NCI-H345 (cell line): ENCODE measurements around the gene CFAP73.
A peak's percentile ranks its signal among the peaks of the same experiment; 100 is the strongest.

Experiments used
- DNase-seq: peaks from one replicate; lab custom pipeline; 2025; lab: John Stamatoyannopoulos, UW

The CFAP73 gene

DNA sequence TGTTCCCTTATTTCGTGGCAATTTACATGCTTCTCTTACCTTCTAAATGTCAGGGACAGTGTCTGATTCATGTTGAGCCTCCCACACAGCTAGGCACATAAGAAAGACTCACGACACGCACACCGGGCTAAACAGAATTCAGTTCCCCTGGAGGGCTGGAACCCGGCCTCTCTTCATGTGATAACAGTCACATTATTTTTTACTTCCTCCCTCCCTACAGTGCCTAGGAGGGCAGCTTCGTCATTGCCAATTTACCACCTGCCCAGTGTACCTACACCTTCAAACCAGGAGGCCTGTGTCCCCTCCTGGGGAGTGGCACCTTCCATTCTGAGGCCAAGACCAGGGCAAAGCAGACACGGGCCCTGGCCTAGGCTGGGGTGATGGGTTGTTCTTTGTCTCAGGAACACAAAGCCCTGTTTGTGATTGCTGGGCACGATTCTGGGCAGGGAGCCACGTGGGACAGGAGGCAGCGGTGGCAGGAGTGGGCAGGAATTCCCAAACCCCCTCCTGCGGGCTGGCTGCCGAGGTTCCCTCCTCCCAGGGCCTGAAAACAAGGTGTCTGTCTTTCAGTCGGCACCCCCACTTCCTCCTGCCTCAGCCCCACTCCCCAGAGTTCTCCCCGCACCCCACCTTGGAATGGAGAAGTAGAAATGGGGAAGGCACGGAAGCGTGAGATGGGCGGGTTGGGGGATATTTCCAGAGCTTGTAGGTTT, 7.2 kb upstream of the CFAP73 start:
- no peak for DNase-seq

DNA sequence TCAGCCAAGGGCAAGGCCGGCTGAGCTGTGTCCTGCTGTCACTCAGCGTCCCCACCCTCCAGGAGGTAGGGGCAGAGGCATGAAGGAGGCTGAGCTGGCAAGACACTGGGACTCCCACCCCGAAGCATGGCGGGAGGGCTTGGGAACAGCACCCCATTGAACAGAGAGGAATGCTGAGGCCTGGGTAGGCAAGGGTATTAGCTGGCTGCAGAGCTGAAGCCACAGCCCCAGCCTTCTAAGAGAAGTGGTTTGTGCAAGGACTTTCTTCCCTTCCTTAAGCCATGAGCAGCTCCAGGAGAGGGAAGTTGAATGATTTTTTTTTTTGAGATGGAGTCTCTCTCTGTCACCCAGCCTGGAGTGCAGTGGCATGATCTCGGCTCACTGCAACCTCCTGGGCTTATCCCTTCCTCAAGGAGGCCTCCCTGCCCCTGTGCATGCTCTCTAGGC, 6.6 kb upstream of the CFAP73 start:
- DNase-seq = no peak

DNA sequence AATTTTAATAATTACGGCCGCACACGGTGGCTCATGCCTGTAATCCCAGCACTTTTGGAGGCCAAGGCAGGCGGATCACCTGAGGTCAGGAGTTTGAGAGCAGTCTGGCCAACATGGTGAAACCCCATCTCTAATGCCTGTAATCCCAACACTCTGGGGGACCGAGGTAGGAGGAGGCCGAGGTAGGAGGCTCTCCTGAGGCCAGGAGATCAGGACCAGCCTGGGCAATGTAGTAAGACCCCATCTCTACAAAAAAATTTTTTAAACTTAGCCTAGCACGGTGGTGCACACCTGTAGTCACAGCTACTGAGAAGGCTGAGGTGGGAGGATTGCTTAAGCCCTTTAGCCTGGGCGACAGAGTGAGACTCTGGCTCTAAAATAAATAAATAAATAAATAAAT, 5.6 kb upstream of the CFAP73 start:
- no peak for DNase-seq

DNA sequence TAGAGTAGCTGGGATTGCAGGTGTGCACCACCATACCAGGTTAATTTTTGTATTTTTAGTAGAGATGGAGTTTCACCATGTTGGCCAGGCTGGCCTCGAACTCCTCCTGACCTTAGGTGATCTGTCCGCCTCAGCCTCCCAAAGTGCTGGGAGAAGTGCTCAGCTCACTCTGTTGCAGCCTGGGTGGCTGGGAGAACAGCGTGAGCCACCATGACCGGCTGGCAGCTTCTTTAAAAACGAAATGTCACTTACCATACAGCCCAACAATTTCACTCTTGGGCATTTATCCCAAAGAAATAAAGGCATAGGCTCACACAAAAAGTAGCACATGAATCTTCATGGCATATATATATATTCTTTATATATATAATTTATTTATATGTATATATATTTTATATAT, 4.7 kb upstream of the CFAP73 start:
- DNase-seq = no peak

DNA sequence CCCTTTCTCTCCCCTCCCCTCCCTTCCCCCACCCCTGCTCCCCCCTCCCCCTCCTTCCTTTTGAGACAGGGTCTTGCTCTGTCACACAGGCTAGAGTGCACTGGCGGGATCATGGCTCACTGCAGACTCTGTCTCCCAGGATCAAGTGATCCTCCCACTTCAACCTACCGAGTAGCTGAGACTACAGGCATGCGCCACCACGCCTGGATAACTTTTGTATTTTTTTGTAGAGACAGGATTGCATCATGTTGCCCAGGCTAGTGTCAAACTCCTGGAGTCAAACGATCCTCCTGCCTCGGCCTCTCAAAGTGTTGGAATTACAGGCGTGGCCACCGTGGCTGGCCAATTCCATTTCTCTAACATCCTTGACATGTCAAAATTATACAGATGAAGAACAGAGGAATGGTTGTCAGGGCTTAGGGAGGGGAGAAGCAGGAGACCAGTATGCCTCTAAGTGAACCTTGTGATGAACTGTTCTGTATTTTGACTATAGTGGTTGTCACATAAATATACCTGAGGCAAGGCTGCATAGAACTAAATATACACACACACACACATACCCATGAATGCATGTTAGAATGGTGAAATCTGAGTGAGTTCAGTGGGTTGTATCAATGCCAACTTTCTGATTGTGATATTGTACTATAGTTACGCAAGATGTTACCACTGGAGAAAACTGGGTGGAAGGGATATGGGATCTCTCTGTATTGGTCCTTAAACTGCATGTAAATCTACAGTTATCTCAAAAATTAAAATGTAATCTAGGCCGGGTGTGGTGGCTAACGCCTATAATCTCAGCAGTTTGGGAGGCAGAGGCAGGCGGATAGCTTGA, 3.6 kb upstream of the CFAP73 start:
- DNase-seq = no peak

DNA sequence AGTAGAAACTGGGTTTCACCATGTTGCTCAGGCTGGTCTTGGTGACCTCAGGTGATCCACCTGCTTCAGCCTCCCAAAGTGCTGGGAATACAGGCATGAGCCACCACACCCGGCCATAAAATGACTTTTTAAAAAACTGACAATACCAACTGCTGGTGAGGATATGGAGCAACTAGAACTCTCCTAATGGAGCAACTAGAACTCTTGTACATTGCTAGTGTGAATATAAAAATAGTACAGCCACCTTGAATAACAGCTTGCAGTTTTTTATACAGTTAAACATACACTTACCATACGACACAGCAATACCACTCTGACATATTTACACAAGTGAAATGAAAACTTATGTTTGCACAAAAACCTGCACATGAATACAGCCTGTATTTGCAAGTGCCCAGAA, 2.5 kb upstream of the CFAP73 start:
- DNase-seq = no peak

DNA sequence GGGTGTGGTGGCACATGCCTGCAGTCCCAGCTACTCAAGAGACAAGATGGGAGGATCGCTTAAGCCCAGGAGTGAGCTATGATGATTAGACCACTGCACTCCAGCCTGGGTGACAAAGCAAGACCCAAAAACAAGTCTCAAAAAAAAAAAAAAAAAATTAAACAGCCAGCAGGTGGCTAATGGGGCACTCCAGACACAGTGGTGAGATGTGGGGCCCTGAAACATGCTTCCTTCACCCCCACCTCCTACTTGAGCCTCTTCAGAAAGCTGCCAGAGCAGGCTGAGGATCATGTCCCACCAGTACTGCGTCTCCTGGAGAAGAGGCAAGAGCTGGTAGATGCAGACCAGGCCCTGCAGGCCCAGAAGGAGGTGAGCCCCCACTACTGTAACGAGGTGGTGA, 2.1 kb downstream of the CFAP73 start:
- no peak for DNase-seq

DNA sequence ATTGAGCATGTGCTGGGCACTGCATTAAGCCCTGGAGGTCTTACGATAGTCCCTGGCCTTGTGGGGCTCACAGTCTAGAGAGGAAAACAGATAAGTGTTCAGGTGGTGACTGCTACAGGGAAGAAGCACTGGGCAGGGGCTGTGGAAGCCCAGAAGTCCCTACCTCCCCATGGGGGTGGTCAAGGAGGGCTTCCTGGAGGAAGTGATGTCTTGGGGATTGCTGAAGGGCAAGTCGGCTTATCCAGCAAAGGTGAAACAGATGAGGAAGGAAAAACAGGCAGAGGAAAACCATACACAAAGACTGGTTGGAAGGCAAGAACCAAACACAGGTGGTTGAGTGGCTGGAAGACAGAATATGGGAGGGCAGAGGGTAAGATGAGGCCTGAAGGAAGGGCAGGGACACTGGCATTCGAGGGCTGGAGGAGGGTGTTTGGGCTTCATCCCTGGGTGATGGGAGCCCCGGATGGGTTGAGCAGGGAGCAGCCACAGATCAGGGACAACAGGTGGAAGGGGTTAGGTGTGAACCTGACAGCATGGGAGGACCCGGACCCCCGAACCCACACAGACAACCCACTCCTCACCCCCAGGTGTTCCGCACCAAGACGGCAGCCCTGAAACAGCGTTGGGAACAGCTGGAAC, 2.8 kb downstream of the CFAP73 start:
- DNase-seq = no peak

DNA sequence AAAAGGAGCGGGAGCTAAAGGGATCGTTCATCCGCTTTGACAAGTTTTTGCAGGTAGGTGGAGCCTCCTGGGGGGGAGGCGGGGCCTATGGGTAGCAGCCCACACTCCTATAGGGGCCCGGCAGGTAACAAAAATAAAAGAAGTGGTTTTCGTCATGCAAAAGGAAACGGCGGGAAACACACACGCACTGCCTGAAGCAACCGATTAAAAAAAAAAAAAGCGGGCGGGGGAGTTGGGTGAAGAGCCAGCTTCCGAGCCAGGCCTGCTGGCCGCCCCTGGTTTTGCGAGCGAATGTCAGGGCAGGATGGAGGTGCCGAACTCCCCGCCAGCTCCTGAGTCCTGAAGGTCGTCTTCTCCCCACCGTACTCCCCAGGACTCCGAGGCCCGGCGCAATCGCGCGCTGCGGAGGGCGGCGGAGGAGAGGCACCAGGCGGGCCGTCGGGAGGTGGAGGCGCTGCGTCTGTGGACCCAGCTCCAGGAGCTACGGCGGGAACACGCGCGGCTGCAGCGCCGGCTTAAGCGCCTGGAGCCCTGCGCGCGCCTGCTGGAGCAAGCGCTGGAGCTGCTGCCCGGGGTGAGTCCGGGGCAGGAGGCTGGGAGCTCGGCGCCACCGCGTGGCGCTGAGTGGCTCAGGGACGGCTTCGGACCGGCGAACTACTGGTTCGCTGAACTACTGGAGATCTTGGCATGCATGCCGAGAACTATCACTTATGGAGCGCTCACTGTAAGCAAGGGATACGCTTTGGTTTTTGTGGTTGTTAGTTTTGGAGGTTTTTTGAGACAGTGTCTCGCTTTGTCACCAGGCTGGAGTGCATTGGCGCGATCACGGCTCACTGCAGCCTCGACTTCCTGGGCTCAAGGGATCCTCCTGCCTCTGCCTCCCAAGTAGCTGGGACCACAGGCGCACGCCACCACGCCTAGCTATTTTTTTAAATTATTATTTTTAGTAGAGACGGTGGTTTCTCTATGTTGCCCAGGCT, 3.6 kb downstream of the CFAP73 start:
- peak; percentile 73 for DNase-seq

DNA sequence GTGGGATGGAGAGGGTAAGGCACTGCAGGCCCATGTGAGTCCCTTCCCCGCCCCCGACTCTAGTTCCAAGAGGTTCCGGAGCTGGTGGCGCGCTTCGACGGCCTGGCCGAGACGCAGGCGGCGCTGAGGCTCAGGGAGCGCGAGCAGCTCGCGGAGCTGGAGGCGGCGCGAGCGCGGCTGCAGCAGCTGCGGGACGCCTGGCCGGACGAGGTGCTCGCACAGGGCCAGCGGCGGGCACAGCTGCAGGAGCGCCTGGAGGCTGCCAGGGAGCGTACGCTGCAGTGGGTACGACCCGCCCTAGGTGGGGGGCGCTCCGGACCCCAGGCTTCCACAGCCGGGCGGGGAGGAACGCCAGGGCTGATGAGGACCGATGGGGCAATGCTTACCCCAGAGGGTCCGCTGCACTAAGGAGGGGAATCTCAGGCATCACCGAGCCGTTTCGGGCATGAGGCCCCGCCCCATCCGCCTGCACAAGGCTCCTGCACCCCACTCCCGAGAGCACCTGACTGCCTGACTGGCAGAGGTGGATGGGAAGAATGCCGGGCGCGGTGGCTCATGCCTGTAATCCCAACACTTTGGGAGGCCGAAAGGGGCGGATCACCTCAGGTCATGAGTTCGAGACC, 4.9 kb downstream of the CFAP73 start:
- no peak for DNase-seq

DNA sequence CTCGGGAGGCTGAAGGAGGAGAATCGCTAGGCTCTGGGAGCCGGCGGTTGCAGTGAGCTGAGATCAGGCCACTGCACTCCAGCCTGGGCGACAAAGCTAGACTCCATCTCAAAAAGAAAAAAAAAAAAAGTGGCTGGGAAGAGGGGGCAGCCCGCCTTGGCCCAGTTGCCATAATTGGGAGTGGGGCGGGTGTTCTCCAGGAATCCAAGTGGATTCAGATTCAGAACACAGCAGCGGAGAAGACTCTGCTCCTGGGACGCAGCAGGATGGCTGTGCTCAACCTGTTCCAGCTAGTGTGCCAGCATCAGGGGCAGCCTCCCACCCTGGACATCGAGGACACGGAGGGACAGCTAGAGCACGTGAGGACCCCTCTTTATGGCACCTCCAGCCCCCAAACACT, 5.5 kb downstream of the CFAP73 start:
- no peak for DNase-seq

DNA sequence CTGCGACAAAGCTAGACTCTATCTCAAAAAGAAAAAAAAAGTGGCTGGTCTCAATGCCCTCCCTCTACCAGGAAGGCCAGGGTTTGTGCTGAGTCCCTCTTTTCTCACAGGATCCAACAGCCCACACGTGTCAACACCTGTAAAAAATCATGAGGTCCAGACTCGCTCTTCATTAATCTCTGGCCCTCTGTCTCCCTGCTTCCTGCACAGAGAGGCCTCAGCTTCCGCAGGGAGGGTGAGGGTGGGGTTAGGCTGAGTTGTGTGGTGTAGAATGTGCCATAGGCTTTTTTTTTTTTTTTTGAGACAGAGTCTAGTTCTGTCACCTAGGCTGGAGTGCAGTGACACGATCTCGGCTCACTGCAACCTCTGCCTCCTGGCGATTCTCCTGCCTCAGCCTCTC, 6.1 kb downstream of the CFAP73 start:
- DNase-seq = no peak

DNA sequence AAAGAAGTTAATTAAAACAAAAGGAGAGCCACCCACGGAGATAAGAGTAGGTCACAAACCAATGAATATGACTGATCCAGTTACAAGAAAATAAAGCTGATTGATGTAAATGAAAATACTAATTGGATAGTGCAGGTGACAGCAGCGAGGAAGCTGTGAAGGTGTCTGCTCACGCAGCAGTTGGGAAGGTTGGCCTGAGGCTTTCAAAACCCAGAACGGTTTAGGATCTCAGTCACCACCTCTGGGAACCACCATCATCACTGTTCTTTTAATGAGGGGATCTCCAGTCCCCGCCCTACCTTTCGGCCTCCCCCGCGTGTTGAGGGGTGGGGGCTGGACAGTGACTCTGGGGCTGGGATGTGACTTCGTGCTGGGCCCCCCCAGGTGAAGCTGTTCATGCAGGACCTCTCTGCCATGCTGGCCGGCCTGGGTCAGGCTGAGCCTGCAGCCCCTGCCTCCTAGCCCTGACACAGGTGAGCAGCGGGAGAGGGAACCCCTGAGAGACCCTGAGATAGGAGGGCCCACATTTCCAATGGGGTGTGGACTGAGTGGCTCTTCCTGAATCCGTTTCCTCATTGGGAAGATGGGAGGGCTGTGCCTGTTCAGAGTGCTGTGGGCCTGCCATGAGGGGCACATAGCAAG, 7.8 kb downstream of the CFAP73 start:
- no peak for DNase-seq

DNA sequence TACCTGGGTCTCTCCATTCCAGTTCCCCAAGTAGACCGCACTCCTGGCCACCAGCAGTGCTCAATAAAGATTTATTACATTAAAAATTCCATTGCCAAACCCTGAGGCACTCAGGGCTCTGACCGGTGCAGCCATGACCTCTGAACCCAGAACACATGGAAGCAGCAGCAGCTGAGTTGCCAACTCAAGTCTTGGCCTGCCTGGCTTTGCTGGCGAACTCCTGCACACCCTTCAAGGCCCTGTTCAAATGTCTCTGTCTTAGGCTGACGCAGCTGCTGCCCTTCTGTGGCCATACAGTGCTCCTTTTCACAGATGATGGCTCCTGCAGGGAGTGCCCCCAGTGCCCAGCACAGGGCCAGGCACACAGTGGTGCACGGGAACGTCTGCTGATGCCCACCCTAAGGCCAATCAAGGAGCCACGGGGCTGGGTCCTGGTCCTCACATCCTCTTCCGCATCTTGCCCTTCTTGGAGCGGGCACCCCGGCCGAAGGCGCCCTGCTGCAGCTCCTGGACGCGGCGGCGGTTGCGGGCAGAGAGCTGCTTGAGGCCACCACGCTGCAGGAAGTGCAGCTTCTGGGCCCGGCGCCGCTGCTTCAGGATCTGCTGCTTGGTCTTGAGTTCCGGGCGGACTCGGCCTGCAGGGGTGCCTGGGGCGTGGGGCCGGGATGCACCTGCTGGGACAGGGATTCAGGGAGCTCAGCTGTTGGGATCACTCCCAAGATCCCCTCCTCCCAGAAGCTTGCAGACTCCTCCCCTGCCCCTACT, 9.1 kb downstream of the CFAP73 start:
- no peak for DNase-seq

DNA sequence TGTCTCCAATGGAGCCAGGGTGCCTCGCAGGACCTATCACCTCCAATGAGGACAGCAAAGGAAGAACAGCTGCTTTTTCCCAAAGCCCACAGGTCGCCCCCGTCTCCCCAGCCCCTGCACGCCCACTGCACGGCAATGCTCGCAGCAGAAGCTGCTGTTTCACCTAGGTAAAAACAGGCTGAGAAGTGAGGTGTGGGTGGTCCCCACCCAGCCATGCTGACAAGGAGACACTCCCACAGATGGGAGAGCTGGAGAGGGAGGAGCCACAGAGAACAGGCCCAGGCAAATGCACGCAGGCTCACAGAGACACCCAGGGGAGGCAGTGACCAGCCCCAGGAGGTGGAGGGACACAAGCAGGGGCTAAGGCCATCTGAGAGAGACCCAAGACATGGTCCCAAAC, 10.4 kb downstream of the CFAP73 start:
- DNase-seq = no peak

DNA sequence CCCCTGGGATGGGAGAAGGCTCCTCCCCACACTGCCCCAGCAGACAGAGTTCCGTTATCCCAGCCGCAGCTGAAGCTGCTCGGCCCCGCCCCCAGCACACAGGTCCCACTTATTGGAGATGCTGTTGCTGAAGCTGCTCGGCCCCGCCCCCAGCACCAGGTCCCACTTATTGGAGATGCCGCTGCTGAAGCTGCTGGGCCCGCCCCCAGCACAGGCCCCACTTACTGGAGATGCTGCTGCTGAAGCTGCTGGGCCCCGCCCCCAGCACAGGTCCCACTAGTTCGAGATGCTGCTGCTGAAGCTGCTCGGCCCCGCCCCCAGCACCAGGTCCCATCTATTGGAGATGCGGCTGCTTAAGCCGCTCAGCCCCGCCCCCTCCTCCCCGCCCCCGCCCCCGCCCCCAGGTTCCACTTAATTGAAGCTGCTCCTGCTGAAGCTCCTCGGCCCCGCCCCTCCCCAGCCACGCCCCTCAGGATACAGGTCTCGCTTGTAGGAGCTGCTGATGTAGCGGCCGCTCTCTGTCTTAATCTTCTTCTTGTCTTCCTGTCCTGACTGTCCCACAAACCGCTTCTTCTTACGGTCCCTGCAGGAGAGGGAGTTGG, 12.0 kb downstream of the CFAP73 start:
- DNase-seq = peak; percentile 45

DNA sequence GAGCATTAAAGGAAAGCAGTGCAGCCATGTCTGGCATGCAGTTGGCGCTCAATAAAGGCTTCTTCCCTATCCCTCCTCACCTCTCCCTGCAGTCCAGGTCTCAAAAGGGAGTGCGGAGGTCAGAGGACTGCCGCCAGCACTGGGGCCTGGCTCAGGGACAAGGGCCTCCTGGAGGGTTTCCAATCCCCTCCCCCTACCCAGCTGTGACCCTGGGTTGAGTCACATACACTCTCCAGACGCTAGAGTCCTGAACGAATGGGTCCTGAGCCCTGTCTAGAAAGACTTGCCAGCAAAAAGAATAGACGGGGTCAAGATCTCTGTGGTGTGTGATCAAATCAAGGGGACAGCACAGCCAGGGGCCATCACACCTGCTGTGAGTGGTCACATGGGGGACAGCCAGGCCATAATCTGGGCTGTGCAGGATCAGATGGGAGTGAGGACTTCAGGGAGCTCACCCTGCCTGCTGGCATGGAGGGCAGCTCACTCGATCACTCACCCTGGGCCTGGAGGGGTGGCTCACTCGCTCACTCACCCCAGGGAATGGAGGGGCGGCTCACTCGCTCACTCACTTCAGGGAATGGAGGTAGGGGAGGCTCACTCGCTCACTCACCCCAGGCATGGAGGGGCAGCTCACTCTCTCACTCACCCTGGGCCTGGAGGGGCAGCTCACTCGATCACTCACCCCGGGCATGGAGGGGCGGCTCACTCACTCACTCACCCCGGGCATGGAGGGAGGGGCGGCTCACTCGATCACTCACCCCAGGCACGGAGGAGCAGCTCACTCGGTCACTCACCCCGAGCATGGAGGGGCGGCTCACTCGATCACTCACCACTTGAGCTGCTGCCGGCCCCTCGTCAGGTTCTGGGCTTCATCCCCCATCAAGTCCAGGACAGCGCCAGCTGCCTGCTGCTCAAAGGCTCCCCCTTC, 12.8 kb downstream of the CFAP73 start:
- no peak for DNase-seq

DNA sequence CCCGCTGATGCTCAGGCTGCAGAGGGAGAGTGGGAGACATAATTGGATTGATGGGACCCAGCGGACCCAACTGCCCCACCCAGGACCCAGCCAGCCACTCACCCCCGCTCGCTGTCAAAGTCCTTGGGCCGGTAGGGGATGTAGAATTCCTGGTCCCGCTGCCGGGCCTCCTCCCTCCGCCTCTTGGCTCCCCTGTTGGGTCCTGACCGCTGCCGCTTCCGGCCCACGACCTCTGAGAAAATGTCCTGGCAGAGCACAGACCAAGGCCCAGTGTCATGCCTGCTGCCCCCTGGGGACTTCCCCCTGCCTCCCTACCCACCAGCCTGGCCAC, 13.5 kb downstream of the CFAP73 start:
- DNase-seq = no peak

DNA sequence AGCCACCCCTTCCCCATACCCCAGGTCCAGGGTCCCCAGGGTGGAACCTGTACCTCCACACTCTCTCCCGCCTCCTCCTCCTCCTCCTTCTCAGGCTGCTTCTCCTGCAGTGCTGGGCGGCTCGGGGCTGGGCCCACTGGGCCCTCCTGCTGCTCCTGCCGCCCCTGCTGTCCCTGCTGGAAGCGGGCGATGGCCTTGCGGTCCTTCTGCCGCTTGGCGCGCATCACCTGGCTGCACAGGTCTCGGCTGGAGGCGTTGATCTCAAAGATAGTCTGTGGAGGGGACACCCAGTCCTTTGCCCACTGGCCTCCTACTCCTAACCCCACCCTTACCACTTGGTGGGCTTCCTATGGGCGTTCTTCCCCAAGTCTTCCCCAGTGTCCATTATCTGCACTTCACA, 14.5 kb downstream of the CFAP73 start:
- DNase-seq = no peak
